WI38 (cell line): ENCODE data around the gene FRMD5.

Experiments
- H3K4me3 ChIP-seq: 2 replicates; pipeline ENCODE4 v1.5.1; 2011; ENCODE audit warnings: low read depth, mild to moderate bottlenecking, control low read depth, low read length
- CTCF ChIP-seq: IDR thresholded peaks from 2 replicates; pipeline ENCODE4 v1.5.1; 2012; ENCODE audit warnings: low read depth, mild to moderate bottlenecking, control low read depth, low read length

FRMD5 gene

GRCh38 chr15:43950531-43950930, 244.5 kb downstream of the FRMD5 start:
- H3K4me3 ChIP-seq, result no peak overlapping the region
- TF ChIP-seq CTCF, result no peak

- no peak overlapping the region for H3K4me3 ChIP-seq
These were observed 246.3 kb downstream of the FRMD5 start for GRCh38 chr15:43948691-43949325.

GRCh38 chr15:43943511-43943910, 251.6 kb downstream of the FRMD5 start:
- no peak for TF ChIP-seq CTCF
- no peak overlapping the region for H3K4me3 ChIP-seq

More at GRCh38 chr15:43948691-43949325, 246.3 kb downstream of the FRMD5 start:
- no peak for TF ChIP-seq CTCF

- no peak for TF ChIP-seq CTCF
- H3K4me3 ChIP-seq, result no peak overlapping the region
These were observed 252.9 kb downstream of the FRMD5 start for GRCh38 chr15:43942194-43942593.

- no peak overlapping the region for H3K4me3 ChIP-seq
- no peak for TF ChIP-seq CTCF
These were observed 253.5 kb downstream of the FRMD5 start for GRCh38 chr15:43941555-43941954.

- no peak for TF ChIP-seq CTCF
- H3K4me3 ChIP-seq, result no peak overlapping the region
These were observed 254.0 kb downstream of the FRMD5 start for GRCh38 chr15:43941071-43941470.

- no peak overlapping the region for H3K4me3 ChIP-seq
- TF ChIP-seq CTCF, result peak; percentile 41
These were observed 256.0 kb downstream of the FRMD5 start for GRCh38 chr15:43939070-43939469.
